A549 treated with RU486 at 1 μM for 4 hours (cell line): ENCODE data around the gene ULK1. TPM values are rescaled to one million over a fixed set of nuclear protein-coding genes. Genes with fewer than 3 reads are reported as not detected.

ENCODE experiments used
- total RNA-seq: library from RNA; stranded (reverse); fragments of 200-300 nt; extraction: Qiagen RNA extraction; gene quantifications from 5 replicates; pipeline ENCODE4 v1.2.3, GENCODE V29; 2022; ENCODE audit warnings: low read depth

The ULK1 gene
- 22.6 to 41.2 TPM (median 34.1 TPM) in 5 replicates for total RNA-seq

DNA sequence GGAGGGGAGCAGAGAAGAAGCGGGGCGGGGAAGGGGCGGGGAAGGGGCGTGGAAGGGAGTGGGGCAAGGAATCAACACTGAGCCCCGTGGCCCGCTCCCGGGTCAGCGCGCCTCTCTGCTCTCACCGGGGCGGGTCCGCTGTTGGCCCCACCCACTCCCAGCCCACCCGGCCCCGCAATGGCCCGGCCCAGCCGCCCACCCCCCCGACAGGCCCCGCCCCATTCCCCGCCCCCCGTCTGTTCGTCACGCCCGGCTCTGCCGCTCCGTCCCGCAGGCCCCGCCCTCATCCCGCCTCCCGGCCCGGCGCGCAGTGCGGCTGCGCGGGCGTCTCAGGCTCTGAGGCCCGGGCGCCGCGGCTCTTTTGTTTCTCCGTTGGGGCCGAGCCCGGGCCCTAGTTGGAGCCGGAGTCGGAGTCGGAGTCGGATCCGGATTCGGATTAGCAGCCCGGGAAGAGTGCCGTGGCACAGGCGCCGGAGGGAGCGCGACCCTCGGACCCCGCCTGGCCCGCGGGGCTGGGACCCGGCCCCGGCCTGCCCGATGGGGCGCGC, at the start of gene ULK1:
ULK1 (plus strand) TSS at position 310 of the 548 bp plus-strand sequence. CDS start 380 bp downstream, outside the sequence.

DNA sequence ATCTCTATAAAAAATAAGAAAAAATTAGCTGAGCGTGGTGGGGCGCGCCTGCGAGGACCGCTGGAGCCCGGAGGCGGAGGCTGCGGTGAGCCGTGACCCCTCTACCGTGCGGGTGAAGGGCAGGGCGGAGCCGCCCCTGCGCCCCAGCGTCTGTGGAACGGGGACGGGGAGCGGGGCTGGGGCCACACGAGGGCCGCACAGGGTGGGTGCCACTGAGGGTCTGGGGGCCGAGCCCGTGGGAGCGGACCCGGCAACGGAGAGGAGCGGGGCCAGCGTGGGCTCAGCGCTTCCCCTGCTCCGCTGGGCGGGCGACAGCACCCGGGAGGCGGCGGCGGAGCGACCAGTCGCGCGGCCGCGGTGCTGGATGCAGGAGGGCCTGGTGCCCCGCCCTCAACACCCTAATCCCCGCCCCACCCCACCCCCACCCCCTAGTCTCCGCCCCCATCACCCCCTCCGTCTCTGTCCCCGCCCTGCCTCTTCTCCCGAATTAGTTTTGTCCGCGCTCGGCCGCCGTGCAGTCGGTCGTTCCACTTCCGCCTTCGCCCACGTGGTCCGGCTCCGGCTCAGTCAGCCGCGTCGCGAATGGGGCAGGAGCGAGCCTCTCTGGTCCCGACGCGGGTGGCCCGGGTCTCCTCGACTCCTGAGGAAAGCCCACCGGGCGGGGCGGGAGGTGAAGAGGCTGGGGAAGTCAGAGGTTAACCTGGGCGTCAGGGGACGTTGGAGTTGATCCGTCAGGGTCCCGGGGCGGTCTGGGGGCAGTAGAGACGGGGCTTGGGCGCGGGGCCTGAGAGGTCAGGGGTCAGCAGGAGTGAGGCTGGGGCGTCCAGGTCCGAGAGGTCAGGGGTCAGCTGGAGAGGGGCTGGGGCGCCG, 34.5 kb downstream of the ULK1 start, which contains the start of gene PUS1:
PUS1 (plus strand) TSS at position 566 of the 870 bp plus-strand sequence. CDS start 447 bp downstream, outside the sequence.

DNA sequence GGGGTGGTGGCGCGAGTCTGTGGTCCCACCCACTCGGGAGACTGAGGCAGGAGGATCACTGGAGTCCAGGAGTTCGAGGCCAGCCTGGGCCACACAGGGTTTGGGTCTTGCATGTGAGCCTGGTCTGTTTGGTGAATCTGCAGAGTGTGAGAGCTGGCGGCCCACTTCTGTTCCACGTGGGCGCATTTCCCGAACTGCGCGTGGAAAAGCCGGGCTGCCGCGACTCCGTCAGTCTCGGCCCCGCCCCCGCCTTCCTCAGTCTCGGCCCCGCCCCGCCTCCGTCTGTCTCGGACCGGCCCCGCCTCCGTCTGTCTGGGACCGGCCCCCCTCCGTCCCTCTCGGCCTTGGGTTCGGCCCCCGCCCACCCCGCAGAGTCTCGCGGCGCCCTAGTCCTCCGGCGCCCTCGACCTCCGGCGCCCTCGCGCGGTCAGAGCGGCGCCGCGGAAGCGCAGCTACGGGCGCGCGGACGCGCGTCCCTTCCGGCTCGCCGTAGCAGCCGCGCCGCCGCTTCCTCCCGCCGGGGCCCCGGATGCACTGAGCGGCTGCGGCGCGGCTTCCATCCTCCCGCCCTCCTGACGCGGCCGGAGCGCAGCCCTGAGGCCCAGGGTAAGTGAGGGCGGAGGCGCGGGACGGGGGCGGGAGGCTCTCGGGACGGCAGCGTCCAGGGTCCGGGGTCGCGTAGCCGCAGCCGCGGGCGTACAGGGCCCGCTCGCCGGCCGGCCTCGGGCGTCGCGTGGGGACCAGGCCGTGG, 55.2 kb downstream of the ULK1 start, which contains the start of gene EP400:
EP400 (plus strand) TSS at position 512 of the 751 bp plus-strand sequence. CDS start 10,678 bp downstream, outside the sequence.

Other genes starting within 250 kb of the ULK1 start
- 26.2 to 31.5 TPM (median 30.9 TPM) in 5 replicates for gene SFSWAP, start 183.5 kb upstream of the ULK1 start, total RNA-seq
- 5.9 to 12.4 TPM (median 12.2 TPM) in 5 replicates for gene MMP17, start 66.2 kb upstream of the ULK1 start, total RNA-seq
- gene PUS1, start 34.7 kb downstream of the ULK1 start, total RNA-seq: 53.9 to 85.2 TPM (median 84.1 TPM) in 5 replicates
- 22.4 to 26.3 TPM (median 24.8 TPM) in 5 replicates for gene EP400, start 55.3 kb downstream of the ULK1 start, total RNA-seq
- 20.9 to 28.9 TPM (median 28.3 TPM) in 5 replicates for gene DDX51, start 249.7 kb downstream of the ULK1 start, total RNA-seq
- 36.9 to 66.0 TPM (median 60.9 TPM) in 5 replicates for gene NOC4L, start 249.8 kb downstream of the ULK1 start, total RNA-seq